ENCODE measurements around the gene IGLL5.
"Not testable (repeated sequence)": the region's sequence is repeated elsewhere in the genome, so short reads cannot be mapped to it uniquely, and the experiment has no call there.

- not testable (repeated sequence) for TF ChIP-seq POLR2A, POLR2AphosphoS5, CTCF (IDR thresholded peaks at IDR 0.05)
These were observed 13.1 kb downstream of the IGLL5 start for GRCh38 chr22:22900527-22901205.
